Stimulated activated memory B cell treated with anti-CD40 and anti-IgM and Interleukin-4, amounts not matched to agents 10 μg/mL and 1 μg/mL and 100 μg/mL, for 72 hours (primary cell): ENCODE results near the gene FAM76B.

Source experiments
- ATAC-seq: fragments of 150-1000 bp; cut with Tn5 transposase; 2 replicates; pipeline ENCODE4 v1.10.0; 2021
- H3K27ac Mint-ChIP-seq: one replicate; pipeline ENCODE4 v1.8.0; 2022; ENCODE audit warnings: mild to moderate bottlenecking, mixed read lengths
- H3K27me3 Mint-ChIP-seq: one replicate; pipeline ENCODE4 v1.8.0; 2022; ENCODE audit warnings: mixed read lengths
- H3K36me3 Mint-ChIP-seq: one replicate; pipeline ENCODE4 v1.8.0; 2022; ENCODE audit warnings: mixed read lengths
- H3K4me1 Mint-ChIP-seq: one replicate; pipeline ENCODE4 v1.8.0; 2022; ENCODE audit warnings: mixed read lengths
- H3K4me3 Mint-ChIP-seq: one replicate; pipeline ENCODE4 v1.8.0; 2022; ENCODE audit warnings: mild to moderate bottlenecking, moderate library complexity, mixed read lengths
- H3K9me3 Mint-ChIP-seq: one replicate; pipeline ENCODE4 v1.8.0; 2022; ENCODE audit warnings: mixed read lengths

The FAM76B gene

GRCh38 chr11:95768521-95768920 is 21.1 kb downstream of the FAM76B start:
- Mint-ChIP-seq H3K27ac (no peak overlapping the region), H3K9me3 (no peaks in the 10 kb centered on the region), H3K36me3 (peaks cover 8% of the 10 kb centered on the region), H3K4me1 (peaks cover 13% of the 10 kb centered on the region), H3K4me3 (no peak overlapping the region), H3K27me3 (no peaks in the 10 kb centered on the region)
- ATAC-seq, result no peak

DNA sequence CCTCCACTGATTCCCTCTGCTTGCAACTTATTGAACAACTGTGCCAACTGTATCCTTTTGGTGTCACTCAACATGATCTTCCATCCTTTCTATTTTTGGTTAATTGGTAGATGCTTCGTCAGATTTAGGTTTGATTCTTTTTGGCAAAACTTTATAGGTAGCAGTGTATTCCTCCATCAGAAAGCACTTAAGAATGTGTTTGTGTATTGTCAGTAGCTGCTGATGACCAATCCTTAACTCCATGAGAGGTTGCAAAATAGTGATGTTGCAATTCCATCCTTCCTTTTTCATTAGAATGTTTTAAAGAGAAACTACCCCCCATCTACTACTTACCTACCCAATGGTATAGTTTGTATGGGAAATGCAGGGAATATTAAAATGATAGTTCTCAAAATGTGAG is 22.1 kb downstream of the FAM76B start:
- H3K4me1 Mint-ChIP-seq, result peaks cover 17% of the 10 kb centered on the region
- no peaks in the 10 kb centered on the region for H3K27me3 Mint-ChIP-seq
- ATAC-seq, result no peak
- H3K36me3 Mint-ChIP-seq, result peaks cover 7% of the 10 kb centered on the region
- H3K9me3 Mint-ChIP-seq, result no peaks in the 10 kb centered on the region
- no peak overlapping the region for H3K4me3 Mint-ChIP-seq
- peak overlapping the region; percentile 52 for H3K27ac Mint-ChIP-seq

GRCh38 chr11:95766701-95767100 is 22.9 kb downstream of the FAM76B start:
- no peak overlapping the region for H3K4me3 Mint-ChIP-seq
- H3K9me3 Mint-ChIP-seq, result no peaks in the 10 kb centered on the region
- peaks cover 7% of the 10 kb centered on the region for H3K36me3 Mint-ChIP-seq
- no peak for ATAC-seq
- peaks cover 17% of the 10 kb centered on the region for H3K4me1 Mint-ChIP-seq
- H3K27ac Mint-ChIP-seq, result peak overlapping the region; percentile 52
- no peaks in the 10 kb centered on the region for H3K27me3 Mint-ChIP-seq

DNA sequence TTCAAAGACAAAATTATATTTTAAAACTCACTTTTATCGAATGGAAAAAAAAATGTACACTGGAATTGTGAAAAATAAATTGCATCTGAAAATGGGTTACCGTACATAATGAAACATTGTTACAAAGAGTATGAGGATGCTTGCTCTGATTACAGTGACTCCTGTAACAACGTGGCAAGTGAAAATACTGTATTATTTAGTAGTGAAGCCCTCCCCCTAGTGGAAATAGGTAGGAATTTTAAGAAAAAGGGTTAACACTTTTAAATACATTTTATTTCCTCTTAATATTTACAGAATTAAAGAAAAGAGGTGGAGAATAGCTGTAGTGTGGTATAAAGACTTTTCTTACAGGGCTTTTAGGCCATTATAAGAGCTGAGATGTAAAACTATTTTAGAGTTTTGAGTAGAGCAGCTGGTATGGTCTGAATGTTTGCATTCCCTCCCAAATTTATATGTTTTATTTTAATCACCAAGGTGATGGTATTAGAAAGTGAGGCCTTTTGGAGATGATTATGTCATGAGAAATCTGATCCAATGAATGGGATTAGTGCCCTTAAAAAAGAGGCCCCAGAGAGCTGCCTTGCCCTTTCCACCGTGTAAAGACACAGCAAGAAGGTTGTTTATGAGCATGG is 25.2 kb downstream of the FAM76B start:
- Mint-ChIP-seq H3K27me3 (no peaks in the 10 kb centered on the region), H3K4me3 (no peak overlapping the region), H3K4me1 (peaks cover 17% of the 10 kb centered on the region), H3K36me3 (peaks cover 7% of the 10 kb centered on the region), H3K27ac (no peak overlapping the region), H3K9me3 (no peaks in the 10 kb centered on the region)
- ATAC-seq, result peak; percentile 79

DNA sequence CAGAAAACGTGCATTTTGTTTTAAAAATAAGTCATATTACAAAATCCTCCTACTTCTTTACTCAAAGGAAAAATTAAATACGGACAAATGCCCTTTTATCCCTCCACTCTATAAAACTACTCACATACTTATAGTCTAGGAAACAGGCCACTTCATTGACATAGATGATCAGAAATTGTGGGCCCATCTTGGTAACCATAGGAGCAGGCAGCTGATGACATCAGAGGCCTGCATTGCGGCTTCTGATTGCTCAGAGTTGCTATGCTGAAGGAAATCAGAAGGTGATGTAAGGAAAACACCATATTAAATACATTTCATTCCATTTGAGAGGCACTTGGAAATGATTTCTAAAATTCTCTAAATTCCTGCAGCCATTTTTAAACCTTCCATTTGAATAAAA is 27.0 kb downstream of the FAM76B start:
- Mint-ChIP-seq H3K4me1 (peaks cover 17% of the 10 kb centered on the region), H3K27me3 (no peaks in the 10 kb centered on the region)

DNA sequence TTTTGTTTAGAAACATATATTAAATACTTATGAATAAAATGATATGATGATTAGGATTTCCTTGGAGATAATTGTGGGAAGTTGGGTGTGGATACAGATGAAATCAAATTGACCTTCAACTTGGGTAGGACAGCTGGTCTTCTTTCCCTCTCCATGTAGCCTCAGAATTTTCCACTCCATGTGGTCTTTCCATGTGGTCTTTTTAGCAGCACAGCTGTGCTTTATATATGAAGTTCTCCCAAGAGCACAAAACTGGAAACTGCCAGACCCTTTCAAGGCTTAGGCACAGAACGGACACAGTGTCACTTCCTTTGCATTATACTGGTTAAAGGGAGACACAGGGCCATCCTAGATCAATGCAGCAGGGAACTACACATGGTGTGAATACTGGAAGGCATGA is 28.6 kb downstream of the FAM76B start:
- Mint-ChIP-seq H3K36me3 (no peaks in the 10 kb centered on the region), H3K27me3 (no peaks in the 10 kb centered on the region), H3K27ac (peak overlapping the region; percentile 10), H3K9me3 (peaks cover 3% of the 10 kb centered on the region), H3K4me3 (no peak overlapping the region), H3K4me1 (peaks cover 17% of the 10 kb centered on the region)
- ATAC-seq, result no peak

More for the DNA sequence above, 27.0 kb downstream of the FAM76B start:
- Mint-ChIP-seq H3K9me3 (peaks cover 3% of the 10 kb centered on the region), H3K4me3 (no peak overlapping the region), H3K36me3 (no peaks in the 10 kb centered on the region), H3K27ac (peak overlapping the region; percentile 10)
- no peak for ATAC-seq

GRCh38 chr11:95751515-95751914 is 38.1 kb downstream of the FAM76B start:
- Mint-ChIP-seq H3K36me3 (no peaks in the 10 kb centered on the region), H3K27ac (peak overlapping the region; percentile 28)
- ATAC-seq, result no peak

DNA sequence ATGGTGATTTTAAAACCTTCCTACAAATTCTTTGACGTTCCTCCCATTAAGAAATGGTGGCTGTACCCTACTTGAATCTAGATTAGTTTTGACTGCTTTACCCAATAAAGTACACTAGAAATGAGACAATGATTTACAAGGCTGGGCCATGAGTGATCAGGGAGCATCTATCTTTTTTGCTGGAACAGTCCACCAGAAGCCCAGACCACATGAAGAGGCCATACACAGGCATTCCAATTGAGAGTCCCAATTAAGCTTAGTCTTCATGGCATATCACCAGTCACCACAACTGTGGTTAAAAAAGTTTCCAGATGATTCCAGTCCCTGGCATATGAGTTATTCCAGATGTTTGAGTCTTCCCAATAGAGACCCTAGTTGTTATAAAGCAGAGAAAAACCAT is 39.5 kb downstream of the FAM76B start:
- no peak for ATAC-seq
- H3K4me3 Mint-ChIP-seq, result no peak overlapping the region
- no peaks in the 10 kb centered on the region for H3K36me3 Mint-ChIP-seq
- H3K27ac Mint-ChIP-seq, result no peak overlapping the region
- no peaks in the 10 kb centered on the region for H3K27me3 Mint-ChIP-seq
- H3K9me3 Mint-ChIP-seq, result no peaks in the 10 kb centered on the region
- peaks cover 21% of the 10 kb centered on the region for H3K4me1 Mint-ChIP-seq

More at GRCh38 chr11:95751515-95751914, 38.1 kb downstream of the FAM76B start:
- Mint-ChIP-seq H3K4me1 (peaks cover 31% of the 10 kb centered on the region), H3K27me3 (no peaks in the 10 kb centered on the region), H3K4me3 (no peak overlapping the region), H3K9me3 (no peaks in the 10 kb centered on the region)

DNA sequence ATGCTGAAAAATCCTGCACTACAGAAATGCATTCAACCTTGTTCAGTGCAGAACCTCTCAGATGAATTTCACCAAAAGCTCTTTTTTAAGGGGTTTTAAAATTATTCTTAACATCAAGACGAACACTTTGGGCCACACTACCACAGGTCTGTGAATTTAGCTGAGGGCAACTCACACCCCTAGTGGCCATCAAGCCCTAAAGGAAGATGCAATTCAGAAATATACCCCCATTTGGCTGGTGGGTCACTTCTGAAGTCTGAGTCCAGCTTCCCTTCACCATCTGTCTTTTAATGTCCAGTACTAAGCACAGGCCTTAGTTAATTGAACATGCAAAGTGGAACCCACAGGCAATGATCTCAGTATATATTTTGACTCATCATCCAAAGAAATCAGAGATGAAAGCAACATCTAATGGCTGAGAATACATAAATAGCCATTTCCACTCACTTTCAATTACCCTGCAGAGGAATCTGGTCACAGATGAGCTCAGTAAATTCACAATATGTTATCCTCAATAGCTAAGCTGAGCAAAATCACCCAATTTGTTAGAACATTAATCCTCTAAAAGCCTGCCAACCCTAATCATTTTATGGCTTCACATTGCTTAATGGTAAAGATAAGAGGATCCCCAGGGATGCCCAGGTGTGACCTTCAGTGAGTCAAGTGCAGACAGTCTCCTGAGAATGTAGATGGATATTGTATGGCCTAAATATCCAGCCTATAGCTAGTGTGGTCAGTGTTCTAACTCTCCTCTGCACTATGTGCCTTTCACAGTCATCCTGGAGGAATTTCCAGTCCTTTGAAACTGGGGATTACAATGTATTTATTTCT is 50.3 kb downstream of the FAM76B start:
- ATAC-seq, result no peak
- peak overlapping the region; percentile 14 for H3K27ac Mint-ChIP-seq
- H3K36me3 Mint-ChIP-seq, result no peaks in the 10 kb centered on the region
- peaks cover 16% of the 10 kb centered on the region for H3K4me1 Mint-ChIP-seq
- no peaks in the 10 kb centered on the region for H3K27me3 Mint-ChIP-seq
- H3K4me3 Mint-ChIP-seq, result no peak overlapping the region
- H3K9me3 Mint-ChIP-seq, result peaks cover 3% of the 10 kb centered on the region

DNA sequence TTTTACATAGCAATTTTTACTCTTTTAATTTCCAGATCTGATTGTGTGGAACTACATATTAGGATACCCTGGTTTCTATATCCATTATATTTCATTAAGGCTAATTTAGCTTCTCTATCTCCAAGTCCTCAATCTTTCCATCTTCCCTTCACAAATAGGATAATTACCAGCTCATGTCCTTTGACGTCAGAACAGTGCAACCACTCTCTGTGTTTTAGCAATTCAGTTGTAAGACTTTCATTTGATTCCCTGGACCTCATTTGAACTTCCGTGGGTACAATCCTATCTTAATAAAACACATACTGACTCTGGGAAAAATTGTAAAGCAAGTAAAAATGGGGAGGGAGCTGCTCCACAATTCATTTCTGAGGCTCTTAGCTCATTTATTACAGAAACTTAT is 52.8 kb downstream of the FAM76B start:
- Mint-ChIP-seq H3K36me3 (no peaks in the 10 kb centered on the region), H3K27me3 (no peaks in the 10 kb centered on the region), H3K9me3 (peaks cover 3% of the 10 kb centered on the region), H3K27ac (peak overlapping the region; percentile 53), H3K4me1 (peaks cover 21% of the 10 kb centered on the region), H3K4me3 (no peak overlapping the region)
- no peak for ATAC-seq

DNA sequence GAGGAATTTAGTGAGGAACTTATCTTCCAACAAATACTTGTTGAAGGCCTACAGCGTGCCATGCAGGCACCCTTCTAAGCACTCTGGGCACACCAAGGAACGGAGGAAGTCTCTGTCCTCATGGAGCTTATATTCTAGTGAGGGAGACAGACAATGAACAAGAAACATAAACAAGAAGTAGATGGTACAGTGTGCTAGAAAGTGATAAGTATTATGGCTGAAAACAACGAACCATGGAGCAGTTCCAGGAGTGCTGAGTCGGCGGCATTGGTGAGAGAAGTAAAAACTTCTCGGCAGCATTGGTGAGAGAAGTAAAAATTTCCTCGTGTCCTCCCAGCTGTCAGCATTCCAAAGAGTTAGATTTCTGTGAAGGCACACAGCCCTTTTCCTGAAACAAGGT is 53.2 kb downstream of the FAM76B start:
- H3K27me3 Mint-ChIP-seq, result no peaks in the 10 kb centered on the region
- peak overlapping the region; percentile 53 for H3K27ac Mint-ChIP-seq
- H3K9me3 Mint-ChIP-seq, result peaks cover 7% of the 10 kb centered on the region
- ATAC-seq, result no peak
- no peak overlapping the region for H3K4me3 Mint-ChIP-seq
- peaks cover 21% of the 10 kb centered on the region for H3K4me1 Mint-ChIP-seq
- no peaks in the 10 kb centered on the region for H3K36me3 Mint-ChIP-seq

GRCh38 chr11:95734009-95734572 is 55.5 kb downstream of the FAM76B start:
- no peak for ATAC-seq
- Mint-ChIP-seq H3K4me1 (peaks cover 11% of the 10 kb centered on the region), H3K4me3 (no peak overlapping the region), H3K27ac (peak overlapping the region; percentile 42), H3K36me3 (no peaks in the 10 kb centered on the region), H3K9me3 (peaks cover 11% of the 10 kb centered on the region), H3K27me3 (no peaks in the 10 kb centered on the region)

DNA sequence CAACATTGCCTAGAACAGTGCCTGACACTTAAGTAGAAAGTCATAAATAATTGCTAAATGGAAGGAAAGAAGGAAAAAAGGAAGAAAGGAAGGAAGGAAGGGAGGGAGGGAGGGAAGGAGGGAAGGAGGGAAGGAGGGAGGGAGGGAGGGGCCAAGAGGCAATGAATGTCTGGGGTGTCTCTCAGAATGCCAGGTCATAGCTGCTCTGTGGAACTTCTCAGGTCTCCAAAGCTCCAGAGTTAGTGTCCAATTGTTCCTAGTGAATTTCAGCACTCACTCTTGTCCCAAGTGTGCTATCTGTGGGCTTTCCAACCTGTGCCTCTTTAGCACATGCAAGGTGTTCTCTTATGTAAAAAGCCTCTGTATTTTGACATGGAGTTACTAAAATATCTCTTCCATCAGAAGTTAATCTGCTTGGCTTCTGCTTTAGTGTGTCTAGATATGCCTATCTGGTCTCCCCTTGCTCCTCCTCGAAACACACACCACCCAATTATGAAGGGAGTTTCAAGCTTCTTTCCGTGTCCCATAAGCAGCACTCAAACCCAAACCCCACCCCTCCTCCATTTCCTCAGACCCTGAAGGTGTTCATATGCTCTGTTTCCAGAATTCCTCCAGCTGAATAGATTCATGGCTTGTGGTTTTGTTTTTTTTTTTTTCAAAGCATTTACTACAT is 56.5 kb downstream of the FAM76B start:
- no peak overlapping the region for H3K27ac Mint-ChIP-seq
- H3K4me1 Mint-ChIP-seq, result peaks cover 11% of the 10 kb centered on the region
- H3K36me3 Mint-ChIP-seq, result no peaks in the 10 kb centered on the region
- H3K4me3 Mint-ChIP-seq, result no peak overlapping the region
- H3K27me3 Mint-ChIP-seq, result no peaks in the 10 kb centered on the region
- no peak for ATAC-seq
- peaks cover 11% of the 10 kb centered on the region for H3K9me3 Mint-ChIP-seq

DNA sequence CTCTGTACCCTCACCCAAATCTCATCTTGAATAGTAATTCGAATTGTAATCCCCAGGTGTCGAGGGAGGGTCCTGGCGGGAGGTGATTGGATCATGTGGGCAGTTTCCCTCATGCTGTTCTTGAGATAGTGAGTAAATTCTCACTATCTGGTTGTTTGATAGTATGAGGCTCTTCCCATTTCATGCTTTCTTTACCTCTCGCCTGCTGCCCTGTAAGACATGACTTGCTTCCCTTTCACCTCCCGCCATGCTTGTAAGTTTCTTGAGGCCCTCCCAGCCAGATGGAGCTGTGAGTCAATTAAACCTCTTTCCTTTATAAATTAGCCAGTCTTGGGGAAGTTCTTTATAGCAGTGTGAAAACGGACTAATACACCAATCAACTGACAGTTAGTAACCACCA is 60.1 kb downstream of the FAM76B start:
- H3K36me3 Mint-ChIP-seq, result no peaks in the 10 kb centered on the region
- peaks cover 8% of the 10 kb centered on the region for H3K9me3 Mint-ChIP-seq
- no peak for ATAC-seq
- no peak overlapping the region for H3K27ac Mint-ChIP-seq
- no peaks in the 10 kb centered on the region for H3K27me3 Mint-ChIP-seq
- H3K4me1 Mint-ChIP-seq, result peaks cover 7% of the 10 kb centered on the region
- H3K4me3 Mint-ChIP-seq, result no peak overlapping the region

DNA sequence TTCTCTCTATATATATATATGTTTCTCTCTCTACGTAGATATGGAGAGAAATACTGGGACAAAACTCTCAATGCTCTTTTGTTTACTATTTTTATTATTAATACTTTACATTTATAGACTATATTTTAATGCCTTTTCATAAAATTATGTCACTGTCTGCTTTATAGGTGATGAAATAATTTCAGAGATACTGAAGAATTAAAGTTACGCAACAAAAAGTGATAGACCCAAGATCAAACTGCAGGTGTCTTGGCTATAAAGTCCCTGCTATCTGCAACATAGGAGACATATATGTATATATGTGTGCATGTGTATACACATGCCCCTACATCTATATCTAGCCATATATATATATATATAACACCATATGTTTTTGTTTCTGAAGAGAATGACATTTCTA is 60.8 kb downstream of the FAM76B start:
- Mint-ChIP-seq H3K4me1 (no peaks in the 10 kb centered on the region), H3K27ac (no peak overlapping the region), H3K4me3 (no peak overlapping the region), H3K9me3 (peaks cover 9% of the 10 kb centered on the region), H3K27me3 (no peaks in the 10 kb centered on the region), H3K36me3 (no peaks in the 10 kb centered on the region)
- no peak for ATAC-seq
